Thyroid gland (tissue), 4 donors: Measurements from ENCODE around the gene ZNF429.

Experiments used
- POLR2A ChIP-seq, 2 donors: fragments of 450-650 bp; IDR thresholded peaks; one replicate each; pipeline ENCODE4 v1.6.1; 2017; ENCODE audit warnings: antibody characterized with exemption in 2 of 2, mild to moderate bottlenecking in 2 of 2, moderate library complexity in 1 of 2
- TF ChIP-seq, protein P1 (sequence below), 6 experiments: fragments of 200-600 bp in 3 of 6; fragments of 450-650 bp in 3 of 6; sonication (generic) in 3 of 6; IDR thresholded peaks; one replicate each; pipeline ENCODE4 v1.5.1; 2016 to 2019; ENCODE audit warnings: antibody characterized with exemption in 6 of 6, mild to moderate bottlenecking in 2 of 6, inconsistent platforms in 1 of 6, moderate library complexity in 1 of 6

DNA sequence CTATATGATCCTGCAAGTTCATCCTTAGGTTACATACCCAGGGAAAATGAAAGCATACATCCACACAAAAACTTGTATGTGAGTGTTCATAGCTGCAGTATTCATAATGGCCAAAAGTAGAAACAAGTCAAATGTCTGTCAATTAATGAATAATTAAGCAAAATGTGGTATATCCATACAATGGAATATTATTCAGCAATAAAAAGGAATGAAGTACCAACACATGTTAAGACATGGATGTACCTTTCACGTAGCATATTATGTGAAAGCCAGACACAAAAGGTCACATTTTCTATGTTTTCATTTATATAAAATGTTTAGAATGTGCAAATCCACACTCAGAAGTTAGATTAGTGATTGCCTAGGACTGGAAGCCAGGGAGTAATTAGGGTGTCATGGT lies 75.4 kb downstream of the ZNF429 start:
- TF ChIP-seq, protein P1, sequence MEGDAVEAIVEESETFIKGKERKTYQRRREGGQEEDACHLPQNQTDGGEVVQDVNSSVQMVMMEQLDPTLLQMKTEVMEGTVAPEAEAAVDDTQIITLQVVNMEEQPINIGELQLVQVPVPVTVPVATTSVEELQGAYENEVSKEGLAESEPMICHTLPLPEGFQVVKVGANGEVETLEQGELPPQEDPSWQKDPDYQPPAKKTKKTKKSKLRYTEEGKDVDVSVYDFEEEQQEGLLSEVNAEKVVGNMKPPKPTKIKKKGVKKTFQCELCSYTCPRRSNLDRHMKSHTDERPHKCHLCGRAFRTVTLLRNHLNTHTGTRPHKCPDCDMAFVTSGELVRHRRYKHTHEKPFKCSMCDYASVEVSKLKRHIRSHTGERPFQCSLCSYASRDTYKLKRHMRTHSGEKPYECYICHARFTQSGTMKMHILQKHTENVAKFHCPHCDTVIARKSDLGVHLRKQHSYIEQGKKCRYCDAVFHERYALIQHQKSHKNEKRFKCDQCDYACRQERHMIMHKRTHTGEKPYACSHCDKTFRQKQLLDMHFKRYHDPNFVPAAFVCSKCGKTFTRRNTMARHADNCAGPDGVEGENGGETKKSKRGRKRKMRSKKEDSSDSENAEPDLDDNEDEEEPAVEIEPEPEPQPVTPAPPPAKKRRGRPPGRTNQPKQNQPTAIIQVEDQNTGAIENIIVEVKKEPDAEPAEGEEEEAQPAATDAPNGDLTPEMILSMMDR (IDR thresholded peaks at IDR 0.05), result no peak
- TF ChIP-seq POLR2A (IDR thresholded peaks at IDR 0.05), result no peak
